ENCODE measurements around the gene NPY4R2.
"Not testable (repeated sequence)": the region's sequence is repeated elsewhere in the genome, so short reads cannot be mapped to it uniquely, and the experiment has no call there.

- TF ChIP-seq CTCF (IDR thresholded peaks at IDR 0.05; ENCODE audit: low read depth, low read length, poor library complexity, severe bottlenecking); EZH2phosphoT487 (IDR thresholded peaks at IDR 0.05; ENCODE audit: borderline replicate concordance, low read length): not testable (repeated sequence)
Measured at GRCh38 chr10:47960699-47961098, 42.2 kb downstream of the NPY4R2 start.

All from DOHH2 (cell line).